KG1 (cell line): ENCODE data around the gene C15orf39.

ENCODE experiments used
- DNase-seq: peaks from one replicate; lab custom pipeline; 2025; lab: John Stamatoyannopoulos, UW

The C15orf39 gene

GRCh38 chr15:75197062-75197630, 4.5 kb upstream of the C15orf39 start:
- DNase-seq = no peak

GRCh38 chr15:75198560-75199356, 2.9 kb upstream of the C15orf39 start:
- no peak for DNase-seq

- no peak for DNase-seq
These were observed 2.2 kb upstream of the C15orf39 start for GRCh38 chr15:75199357-75199940.

GRCh38 chr15:75200391-75200764, 1.3 kb upstream of the C15orf39 start:
- no peak for DNase-seq

- DNase-seq = peak; percentile 85
These were observed 692 bp upstream of the C15orf39 start for GRCh38 chr15:75200765-75201615.

GRCh38 chr15:75202251-75203016, 752 bp downstream of the C15orf39 start:
- no peak for DNase-seq

GRCh38 chr15:75203017-75203907, 1.6 kb downstream of the C15orf39 start:
- no peak for DNase-seq

GRCh38 chr15:75203908-75204263, 2.2 kb downstream of the C15orf39 start:
- DNase-seq = no peak

GRCh38 chr15:75204340-75205063, 2.8 kb downstream of the C15orf39 start:
- DNase-seq = peak; percentile 65

GRCh38 chr15:75205064-75205395, 3.3 kb downstream of the C15orf39 start:
- DNase-seq = no peak

- DNase-seq = no peak
These were observed 4.3 kb downstream of the C15orf39 start for GRCh38 chr15:75206006-75206405.

- no peak for DNase-seq
These were observed 5.3 kb downstream of the C15orf39 start for GRCh38 chr15:75206803-75207617.

- no peak for DNase-seq
These were observed 6.2 kb downstream of the C15orf39 start for GRCh38 chr15:75207618-75208500.

GRCh38 chr15:75208501-75209288, 7.0 kb downstream of the C15orf39 start:
- no peak for DNase-seq

GRCh38 chr15:75209289-75209676, 7.6 kb downstream of the C15orf39 start:
- DNase-seq = no peak

GRCh38 chr15:75210811-75211230, 9.1 kb downstream of the C15orf39 start:
- no peak for DNase-seq

- DNase-seq = no peak
These were observed 9.9 kb downstream of the C15orf39 start for GRCh38 chr15:75211436-75212199.
